Panc1 (cell line): ENCODE results near the gene HYDIN. TPM values are rescaled to one million over a fixed set of nuclear protein-coding genes. Genes with fewer than 3 reads are reported as not detected.

Source experiments
- ATAC-seq: fragments of 200-7000 bp; cut with Tn5 transposase; 2 replicates; pipeline ENCODE4 v1.9.1; 2020; ENCODE audit warnings: mild to moderate bottlenecking, moderate library complexity
- BruUV-seq: library from RNA; stranded (reverse); fragments of 400-500 nt; replicated peaks from 2 replicates; lab custom pipeline; 2021; lab: Mats Ljungman, UMichigan
- CTCF ChIA-PET: fragments of 300-600 bp; sonication (Branson Sonifier 250); formaldehyde crosslinking; loops from one replicate; lab custom pipeline; 2022; ENCODE audit warnings: antibody characterized with exemption; lab: Charles Lee
- POLR2A ChIA-PET: fragments of 300-600 bp; sonication (Branson Sonifier 250); formaldehyde crosslinking; loops from one replicate; lab custom pipeline; 2022; ENCODE audit warnings: antibody characterized with exemption; lab: Charles Lee
- DNase-seq: peaks from one replicate; pipeline ENCODE4 v3.0.0-alpha.2; 2010; ENCODE audit warnings: low read depth, low spot score
- H3K27ac ChIP-seq: 2 replicates; pipeline ENCODE4 v1.5.1; 2011; ENCODE audit warnings: mild to moderate bottlenecking, low read length, inconsistent platforms
- H3K27me3 ChIP-seq: fragments of 200-500 bp; sonication (Bioruptor generic); 2 replicates; pipeline ENCODE4 v1.6.0; 2014; ENCODE audit warnings: low read length, inconsistent platforms; ENCODE audit not compliant: control insufficient read depth, insufficient read depth
- H3K36me3 ChIP-seq: fragments of 200-500 bp; sonication (Bioruptor generic); 2 replicates; pipeline ENCODE4 v1.5.1; 2014; ENCODE audit warnings: inconsistent platforms, mild to moderate bottlenecking, low read length, moderate library complexity; ENCODE audit not compliant: control insufficient read depth, insufficient read depth
- H3K4me1 ChIP-seq: 2 replicates; pipeline ENCODE4 v1.5.1; 2011; ENCODE audit warnings: inconsistent platforms, mild to moderate bottlenecking, low read length, moderate library complexity; ENCODE audit not compliant: control insufficient read depth, insufficient read depth
- H3K4me3 ChIP-seq, 2 experiments: 2 replicates each; pipeline ENCODE4 v1.5.1; 2011 to 2012; ENCODE audit warnings: low read depth in 2 of 2, low read length in 2 of 2, mild to moderate bottlenecking in 2 of 2, inconsistent platforms in 1 of 2, moderate library complexity in 1 of 2
- H3K9me3 ChIP-seq: fragments of 200-500 bp; sonication (Bioruptor generic); 2 replicates; pipeline ENCODE4 v1.5.1; 2014; ENCODE audit warnings: low read depth, mild to moderate bottlenecking, inconsistent platforms, low read length, moderate library complexity; ENCODE audit not compliant: control insufficient read depth, insufficient read depth
- CTCF ChIP-seq: fragments of 450-650 bp; IDR thresholded peaks from 2 replicates; pipeline ENCODE4 v1.5.1; 2017; ENCODE audit warnings: mild to moderate bottlenecking
- POLR2AphosphoS5 ChIP-seq: IDR thresholded peaks from 2 replicates; pipeline ENCODE4 v1.6.1; 2012; ENCODE audit warnings: mild to moderate bottlenecking, low read depth, low read length, moderate library complexity
- REST ChIP-seq, 2 experiments: IDR thresholded peaks; 2 replicates each; pipeline ENCODE4 v1.6.1; 2011 to 2012; ENCODE audit warnings: low read depth in 2 of 2, control low read depth in 1 of 2, low read length in 1 of 2, mild to moderate bottlenecking in 1 of 2, moderate library complexity in 1 of 2; ENCODE audit not compliant: insufficient read depth in 1 of 2
- SIN3A ChIP-seq: IDR thresholded peaks from 2 replicates; pipeline ENCODE4 v1.6.1; 2012; ENCODE audit warnings: low read depth, mild to moderate bottlenecking, low read length, moderate library complexity, borderline replicate concordance; ENCODE audit not compliant: insufficient read depth
- TCF7L2 ChIP-seq: IDR thresholded peaks from 2 replicates; pipeline ENCODE4 v1.6.1; 2011; ENCODE audit warnings: mild to moderate bottlenecking, low read depth, low read length, inconsistent platforms
- in situ Hi-C: cut with HindIII; loops from 2 replicates; pipeline ENCODE4 v1.10.0; 2016; ENCODE audit warnings: low sequenced_read_pairs, low pct_unique_long_range_greater_than_20kb
- intact Hi-C: fragments of 100-400 bp; cut with micrococcal nuclease; formaldehyde crosslinking; loops from one replicate; pipeline ENCODE4 v1.10.0; 2022; ENCODE audit not compliant: unreplicated experiment
- total RNA-seq: library from RNA; stranded (reverse); gene quantifications from one replicate; pipeline ENCODE4 v1.2.1, GENCODE V29; 2021; ENCODE audit not compliant: unreplicated experiment

Gene HYDIN
- total RNA-seq, 1 experiment from 2014 or later, result 0.80 TPM

GRCh38 chr16:71249399-71249798, 18.9 kb upstream of the HYDIN start:
- Histone ChIP-seq H3K4me3 (no peak overlapping the region), H3K27ac (no peak overlapping the region), H3K36me3 (no peaks in the 10 kb centered on the region), H3K4me1 (no peaks in the 10 kb centered on the region), H3K9me3 (no peaks in the 10 kb centered on the region), H3K27me3 (no peaks in the 10 kb centered on the region)
- ChIA-PET POLR2A (no interaction called here), CTCF (no interaction called here)
- DNase-seq, result no peak
- no peak for ATAC-seq
- TF ChIP-seq POLR2AphosphoS5 (no peak), REST (IDR thresholded peaks at IDR 0.05; ENCODE audit: insufficient read depth in 1 of 2, low read depth in 2 of 2, low read length in 1 of 2) (no peak), CTCF (no peak), SIN3A (no peak), TCF7L2 (no peak)
- no TSS peak for BruUV-seq
- intact Hi-C loops, result no loop called here
- in situ Hi-C loops, result no loop called here

- in situ Hi-C loops, result no loop called here
- DNase-seq (no peak), ATAC-seq (no peak)
- TF ChIP-seq TCF7L2, result no peak
- TF ChIP-seq POLR2AphosphoS5, result no peak
- Histone ChIP-seq H3K27me3 (no peaks in the 10 kb centered on the region), H3K4me1 (no peaks in the 10 kb centered on the region), H3K4me3 (no peak overlapping the region), H3K9me3 (no peaks in the 10 kb centered on the region), H3K36me3 (no peaks in the 10 kb centered on the region), H3K27ac (no peak overlapping the region)
- intact Hi-C loops, result no loop called here
- no TSS peak for BruUV-seq
- ChIA-PET POLR2A (no interaction called here), CTCF (no interaction called here)
Observed at GRCh38 chr16:71247478-71247877, 17.0 kb upstream of the HYDIN start.

- no peaks in the 10 kb centered on the region for H3K36me3 ChIP-seq
- in situ Hi-C loops, result no loop called here
- no peaks in the 10 kb centered on the region for H3K4me1 ChIP-seq
- H3K27me3 ChIP-seq, result no peaks in the 10 kb centered on the region
- intact Hi-C loops, result no loop called here
- ChIA-PET CTCF (no interaction called here), POLR2A (no interaction called here)
- ATAC-seq, result no peak
- no peak for DNase-seq
- no peak overlapping the region for H3K27ac ChIP-seq
- BruUV-seq, result no TSS peak
- no peaks in the 10 kb centered on the region for H3K9me3 ChIP-seq
- TF ChIP-seq SIN3A (no peak), REST (IDR thresholded peaks at IDR 0.05; ENCODE audit: insufficient read depth in 1 of 2, low read depth in 2 of 2, low read length in 1 of 2) (no peak), POLR2AphosphoS5 (no peak), TCF7L2 (no peak), CTCF (no peak)
- no peak overlapping the region for H3K4me3 ChIP-seq
Observed at GRCh38 chr16:71246309-71246708, 15.8 kb upstream of the HYDIN start.
